Ovary (tissue), 9 donors: Measurements from ENCODE around the gene BUD13. TPM values are rescaled to one million over a fixed set of nuclear protein-coding genes. Genes with fewer than 3 reads are reported as not detected.

Experiments
- DNase-seq, 5 donors: peaks; one replicate each; pipeline ENCODE4 v3.0.0-alpha.2; 2019 to 2020
- H3K27ac ChIP-seq, 2 donors: fragments of 200-600 bp; one replicate each; pipeline versions ENCODE4 v1.5.1 to v1.8.0; 2019 to 2022
- H3K27me3 ChIP-seq: fragments of 200-600 bp; one replicate; pipeline ENCODE4 v1.8.0; 2022
- H3K36me3 ChIP-seq: fragments of 200-600 bp; sonication (generic); one replicate; pipeline ENCODE4 v1.5.1; 2019
- H3K4me1 ChIP-seq: one replicate; pipeline ENCODE4 v1.8.1; 2013; ENCODE audit warnings: mild to moderate bottlenecking, moderate library complexity; ENCODE audit not compliant: insufficient read depth
- H3K4me3 ChIP-seq: fragments of 200-600 bp; sonication (generic); one replicate; pipeline ENCODE4 v1.5.1; 2017
- H3K9me3 ChIP-seq, 2 donors: fragments of 200-600 bp in 1 of 2; sonication (generic) in 1 of 2; one replicate each; pipeline versions ENCODE4 v1.5.1 to v1.8.1; 2013 to 2019; ENCODE audit warnings: mild to moderate bottlenecking in 1 of 2, moderate library complexity in 1 of 2
- CTCF ChIP-seq, 3 donors: fragments of 450-650 bp in 2 of 3; fragments of 200-600 bp in 1 of 3; IDR thresholded peaks; one replicate each; pipeline versions ENCODE4 v1.5.1 to v1.8.0; 2016 to 2022; ENCODE audit warnings: antibody characterized with exemption in 3 of 3, mild to moderate bottlenecking in 1 of 3
- EP300 ChIP-seq: sonication (generic); formaldehyde crosslinking; IDR thresholded peaks from one replicate; pipeline ENCODE4 v1.6.1; 2017; ENCODE audit warnings: antibody characterized with exemption
- POLR2A ChIP-seq: fragments of 450-650 bp; IDR thresholded peaks from one replicate; pipeline ENCODE4 v1.6.1; 2017; ENCODE audit warnings: antibody characterized with exemption, mild to moderate bottlenecking, moderate library complexity
- WGBS, 3 donors: extraction: QIAGEN DNeasy Blood & Tissue Kit in 1 of 3; methylation state at CpG; one replicate each; pipeline versions ENCODE4 v1.1.5 to v1.1.7; 2013 to 2017; 5-methylcytosine and 5-hydroxymethylcytosine counted together
- intact Hi-C, 4 donors: fragments of 100-400 bp; cut with DNase I; formaldehyde crosslinking; loops; one replicate each; pipeline versions ENCODE4 v1.11.0 to v1.15.1; 2022 to 2023
- polyA plus RNA-seq, 2 donors: library from polyadenylated mRNA; stranded (reverse); fragments of 200-250 nt in 1 of 2; fragments of 350-450 nt in 1 of 2; fragmentation: Illumina TruSeq in 1 of 2; extraction: RNeasy Lipid Tissue Mini Kit (QIAGEN cat#74804) in 1 of 2; gene quantifications; one replicate each; pipeline ENCODE4 v1.2.3, GENCODE V29; 2013 to 2014
- total RNA-seq, 7 donors: library from RNA; depleted of rRNA in 2 of 7; stranded (reverse); fragments of >200 nt in 2 of 7; fragmentation: NEBNext Ultra II Directional in 3 of 7; extraction: Animal tissue kit (Norgen Biotek cat#: 25700) in 3 of 7; gene quantifications; one replicate each; pipeline versions ENCODE4 v1.1.0 to v1.2.4, GENCODE V29; 2016 to 2023
- donor health status: DM: no; HTN: no; CAD: no; lungs with moderate emphysema.
- donor health status: DM: no; HTN: no; CAD: no.
- donor health status: Bipolar disorder and iron deficiency.
- donor health status: DM: yes; HTN: yes; CAD: no.
- donor health status: DM: no; HTN: no; CAD: no.
- donor health status: DM: yes; HTN: yes; CAD: no.

Gene BUD13
- total and polyA plus RNA-seq, 9 donors, result 14.3 to 25.0 (median 17.0) TPM

GRCh38 chr11:116702772-116703385 lies 69.9 kb downstream of the BUD13 start:
- Histone ChIP-seq H3K36me3 (no peaks in the 10 kb centered on the region), H3K27me3 (no peaks in the 10 kb centered on the region), H3K4me3 (no peak overlapping the region), H3K9me3 (no peaks in the 10 kb centered on the region), H3K4me1 (no peaks in the 10 kb centered on the region), H3K27ac (no peak overlapping the region)
- intact Hi-C loops, result no loop called here
- 74 to 79% (median 75%) methylated on average over 8 of the region's 8 CpGs for WGBS, 3 donors
- TF ChIP-seq POLR2A, result no peak
- TF ChIP-seq CTCF (IDR thresholded peaks at IDR 0.05), result no peak
- TF ChIP-seq EP300, result no peak
- DNase-seq, result no peak

- no peak overlapping the region for H3K4me3 ChIP-seq
- H3K4me1 ChIP-seq, result no peaks in the 10 kb centered on the region
- TF ChIP-seq EP300 (no peak), POLR2A (no peak), CTCF (IDR thresholded peaks at IDR 0.05) (no peak)
- H3K9me3 ChIP-seq, result no peaks in the 10 kb centered on the region
- no peaks in the 10 kb centered on the region for H3K27me3 ChIP-seq
- intact Hi-C loops, result no loop called here
- 74 to 85% (median 74%) methylated on average over 2 of the region's 2 CpGs for WGBS, 3 donors
- no peak overlapping the region for H3K27ac ChIP-seq
- no peaks in the 10 kb centered on the region for H3K36me3 ChIP-seq
- no peak for DNase-seq
These were observed 70.9 kb downstream of the BUD13 start for GRCh38 chr11:116701876-116702275.

- intact Hi-C loops, result no loop called here
- H3K27ac ChIP-seq, result no peak overlapping the region
- H3K4me1 ChIP-seq, result no peaks in the 10 kb centered on the region
- DNase-seq, result no peak
- no peak overlapping the region for H3K4me3 ChIP-seq
- H3K36me3 ChIP-seq, result no peaks in the 10 kb centered on the region
- TF ChIP-seq POLR2A (no peak), CTCF (IDR thresholded peaks at IDR 0.05) (no peak), EP300 (no peak)
- H3K27me3 ChIP-seq, result no peaks in the 10 kb centered on the region
- no peaks in the 10 kb centered on the region for H3K9me3 ChIP-seq
- WGBS, 3 donors, result 85 to 93% (median 92%) methylated on average over 7 of the region's 7 CpGs
These were observed 71.4 kb downstream of the BUD13 start for GRCh38 chr11:116701297-116701801.

- Histone ChIP-seq H3K4me1 (no peaks in the 10 kb centered on the region), H3K27me3 (no peaks in the 10 kb centered on the region), H3K9me3 (no peaks in the 10 kb centered on the region), H3K4me3 (no peak overlapping the region), H3K27ac (no peak overlapping the region), H3K36me3 (no peaks in the 10 kb centered on the region)
- 89 to 91% (median 90%) methylated on average over 6 of the region's 6 CpGs for WGBS, 3 donors
- no peak for DNase-seq
- intact Hi-C loops, result no loop called here
- TF ChIP-seq EP300, result no peak
- no peak for TF ChIP-seq POLR2A
- TF ChIP-seq CTCF (IDR thresholded peaks at IDR 0.05), result no peak
These were observed 72.1 kb downstream of the BUD13 start for GRCh38 chr11:116700586-116701220.

Other genes starting within 250 kb of the BUD13 start
- 10 to 100 TPM; 12.0 to 68.7 (median 37.0) TPM for gene ZPR1, start 15.0 kb upstream of the BUD13 start, total RNA-seq
- gene ZPR1, start 15.0 kb upstream of the BUD13 start, polyA plus RNA-seq, result 10 to 100 TPM; 17.8 to 58.3 TPM
- under 1 TPM in 2 of 7 donors, not detected in 5; 0.35 to 0.43 TPM for gene APOA5, start 18.9 kb upstream of the BUD13 start, total RNA-seq
- not detected for gene APOA5, start 18.9 kb upstream of the BUD13 start, polyA plus RNA-seq
- gene APOA4, start 50.3 kb upstream of the BUD13 start, total RNA-seq, result 10 to 100 TPM in 1 of 7 donors, not detected in 6; 41.7 TPM
- gene APOA4, start 50.3 kb upstream of the BUD13 start, polyA plus RNA-seq, result under 1 TPM in 1 of 2 donors, not detected in 1; 0.19 TPM
- gene APOC3, start 56.9 kb upstream of the BUD13 start, total RNA-seq, result 10 to 100 TPM in 1 of 7 donors, 1 to 10 TPM in 2, not detected in 4; 2.7 to 18.0 (median 4.3) TPM
- not detected for gene APOC3, start 56.9 kb upstream of the BUD13 start, polyA plus RNA-seq
- gene APOA1, start 64.6 kb upstream of the BUD13 start, total RNA-seq, result 10 to 100 TPM in 5 of 7 donors, 1 to 10 TPM in 2; 5.3 to 39.9 (median 19.0) TPM
- 10 to 100 TPM; 10.8 to 42.8 TPM for gene APOA1, start 64.6 kb upstream of the BUD13 start, polyA plus RNA-seq